ENCODE data around the gene VASP. TPM values are rescaled to one million over a fixed set of nuclear protein-coding genes. Genes with fewer than 3 reads are reported as not detected.
A peak's percentile ranks its signal among the peaks of the same experiment; 100 is the strongest.

Gene VASP
- total RNA-seq, 2 donors from 2014 or later, result 236 to 261 TPM

GRCh38 chr19:45505996-45506245 lies 1.4 kb upstream of the VASP start:
- H3K27me3 ChIP-seq, result no peaks in the 10 kb centered on the region
- no peak for DNase-seq
- no peak for TF ChIP-seq CTCF (IDR thresholded peaks at IDR 0.05)
- peak overlapping the region; percentile 98 for H3K27ac ChIP-seq
- H3K9ac ChIP-seq (ENCODE audit: low read depth in 2 of 2, low read length in 2 of 2), result peak overlapping the region in 1 of 2 donors; percentile 82
- H3K36me3 ChIP-seq, result no peaks in the 10 kb centered on the region
- intact Hi-C loops (cut with DNase I), result no loop called here
- peak overlapping the region; percentile 99 for H3K4me3 ChIP-seq
- peaks cover 11% of the 10 kb centered on the region for H3K4me1 ChIP-seq
- no peaks in the 10 kb centered on the region for H3K9me3 ChIP-seq

- intact Hi-C loops (cut with DNase I), result no loop called here
- Histone ChIP-seq H3K9ac (ENCODE audit: low read depth in 2 of 2, low read length in 2 of 2) (peak overlapping the region; percentile 90 to 98), H3K36me3 (no peaks in the 10 kb centered on the region), H3K9me3 (no peaks in the 10 kb centered on the region), H3K4me3 (peak overlapping the region; percentile 99), H3K4me1 (peaks cover 11% of the 10 kb centered on the region), H3K27ac (peak overlapping the region; percentile 98), H3K27me3 (no peaks in the 10 kb centered on the region)
- TF ChIP-seq CTCF (IDR thresholded peaks at IDR 0.05), result peak; percentile 17
- peak; percentile 98 for DNase-seq
Measured at GRCh38 chr19:45506246-45506988, 862 bp upstream of the VASP start.

- no peak for TF ChIP-seq CTCF (IDR thresholded peaks at IDR 0.05)
- no peaks in the 10 kb centered on the region for H3K27me3 ChIP-seq
- peaks cover 24% of the 10 kb centered on the region for H3K4me1 ChIP-seq
- no peaks in the 10 kb centered on the region for H3K9me3 ChIP-seq
- H3K36me3 ChIP-seq, result no peaks in the 10 kb centered on the region
- peak overlapping the region; percentile 90 to 98 for H3K9ac ChIP-seq (ENCODE audit: low read depth in 2 of 2, low read length in 2 of 2)
- H3K4me3 ChIP-seq, result peak overlapping the region; percentile 99
- DNase-seq, result peak; percentile 54
- H3K27ac ChIP-seq, result peak overlapping the region; percentile 98
- intact Hi-C loops (cut with DNase I), result no loop called here
Measured at GRCh38 chr19:45507872-45508416, 665 bp downstream of the VASP start.

GRCh38 chr19:45508417-45508860 lies 1.2 kb downstream of the VASP start:
- Histone ChIP-seq H3K27ac (peak overlapping the region; percentile 98), H3K4me3 (peak overlapping the region; percentile 99), H3K27me3 (no peaks in the 10 kb centered on the region), H3K9me3 (no peaks in the 10 kb centered on the region), H3K4me1 (peaks cover 29% of the 10 kb centered on the region), H3K9ac (ENCODE audit: low read depth in 2 of 2, low read length in 2 of 2) (peak overlapping the region; percentile 90 to 98), H3K36me3 (no peaks in the 10 kb centered on the region)
- TF ChIP-seq CTCF (IDR thresholded peaks at IDR 0.05), result no peak
- DNase-seq, result peak; percentile 74
- intact Hi-C loops (cut with DNase I), result no loop called here

GRCh38 chr19:45508861-45509691 lies 1.8 kb downstream of the VASP start:
- no peaks in the 10 kb centered on the region for H3K36me3 ChIP-seq
- intact Hi-C loops (cut with DNase I), result no loop called here
- H3K4me3 ChIP-seq, result peak overlapping the region; percentile 99
- H3K9me3 ChIP-seq, result no peaks in the 10 kb centered on the region
- no peak for TF ChIP-seq CTCF (IDR thresholded peaks at IDR 0.05)
- H3K4me1 ChIP-seq, result peaks cover 35% of the 10 kb centered on the region
- H3K27ac ChIP-seq, result peak overlapping the region; percentile 98
- no peaks in the 10 kb centered on the region for H3K27me3 ChIP-seq
- H3K9ac ChIP-seq (ENCODE audit: low read depth in 2 of 2, low read length in 2 of 2), result peak overlapping the region; percentile 90 to 98
- DNase-seq, result peak; percentile 83
